GM23338 (cell line): Measurements from ENCODE around the gene FGFR2. TPM values are rescaled to one million over a fixed set of nuclear protein-coding genes. Genes with fewer than 3 reads are reported as not detected.
"Not testable (repeated sequence)": the region's sequence is repeated elsewhere in the genome, so short reads cannot be mapped to it uniquely, and the experiment has no call there.

Source experiments
- ATAC-seq: fragments of 200-7000 bp; cut with Tn5 transposase; 3 replicates; pipeline ENCODE4 v1.9.1; 2020
- DNase-seq: peaks from one replicate; pipeline ENCODE4 v3.0.0-alpha.2; 2015; ENCODE audit warnings: low spot score
- H2AFZ ChIP-seq: fragments of 200-600 bp; sonication (generic); 2 replicates; pipeline ENCODE4 v1.8.0; 2016; ENCODE audit warnings: antibody characterized with exemption, mild to moderate bottlenecking, moderate library complexity
- H3F3A ChIP-seq: fragments of 200-600 bp; sonication (generic); replicated peaks from 2 replicates; pipeline ENCODE4 v1.8.0; 2017; ENCODE audit warnings: antibody characterized with exemption, mixed run types, low read depth
- H3K27ac ChIP-seq: fragments of 200-600 bp; sonication (generic); 2 replicates; pipeline ENCODE4 v1.6.1; 2016; ENCODE audit warnings: low read depth
- H3K27me3 ChIP-seq: fragments of 200-600 bp; sonication (generic); 2 replicates; pipeline ENCODE4 v1.8.0; 2016; ENCODE audit warnings: mild to moderate bottlenecking, mixed run types, moderate library complexity; ENCODE audit not compliant: insufficient read depth
- H3K36me3 ChIP-seq: fragments of 200-600 bp; sonication (generic); 2 replicates; pipeline ENCODE4 v1.8.0; 2016; ENCODE audit warnings: mild to moderate bottlenecking; ENCODE audit not compliant: insufficient read depth
- H3K4me1 ChIP-seq: fragments of 200-600 bp; sonication (generic); 2 replicates; pipeline ENCODE4 v1.8.0; 2016; ENCODE audit warnings: mild to moderate bottlenecking, moderate library complexity; ENCODE audit not compliant: insufficient read depth
- H3K4me2 ChIP-seq: fragments of 200-600 bp; sonication (generic); 2 replicates; pipeline ENCODE4 v1.7.1; 2017; ENCODE audit warnings: mixed run types
- H3K4me3 ChIP-seq: fragments of 200-600 bp; sonication (generic); 2 replicates; pipeline ENCODE4 v1.6.1; 2016; ENCODE audit warnings: mixed run types
- H3K79me2 ChIP-seq: fragments of 200-600 bp; sonication (generic); replicated peaks from 2 replicates; pipeline ENCODE4 v1.8.0; 2017; ENCODE audit warnings: mild to moderate bottlenecking; ENCODE audit not compliant: insufficient read depth
- H3K9me2 ChIP-seq: fragments of 200-600 bp; sonication (generic); 2 replicates; pipeline ENCODE4 v1.8.0; 2017; ENCODE audit not compliant: insufficient read depth
- H4K20me1 ChIP-seq: fragments of 200-600 bp; sonication (generic); replicated peaks from 2 replicates; pipeline ENCODE4 v1.8.0; 2017; ENCODE audit warnings: mild to moderate bottlenecking; ENCODE audit not compliant: insufficient read depth
- H3K27ac Mint-ChIP-seq: 2 replicates; pipeline ENCODE4 v1.8.0; 2020; ENCODE audit warnings: inconsistent platforms, mild to moderate bottlenecking, moderate library complexity, mixed read lengths
- H3K27me3 Mint-ChIP-seq: 3 replicates; pipeline ENCODE4 v1.8.0; 2022; ENCODE audit warnings: low read depth, mild to moderate bottlenecking, moderate library complexity, mixed read lengths, inconsistent platforms; ENCODE audit not compliant: insufficient read depth, poor library complexity
- H3K36me3 Mint-ChIP-seq: 3 replicates; pipeline ENCODE4 v1.8.0; 2021; ENCODE audit warnings: low read depth, mild to moderate bottlenecking, inconsistent platforms, moderate library complexity, mixed read lengths
- H3K4me1 Mint-ChIP-seq: 3 replicates; pipeline ENCODE4 v1.8.0; 2020; ENCODE audit warnings: mild to moderate bottlenecking, inconsistent platforms, mixed read lengths
- H3K4me3 Mint-ChIP-seq: 3 replicates; pipeline ENCODE4 v1.8.0; 2021; ENCODE audit warnings: moderate library complexity, mild to moderate bottlenecking, inconsistent platforms, mixed read lengths
- H3K9me3 Mint-ChIP-seq: 3 replicates; pipeline ENCODE4 v1.8.0; 2020; ENCODE audit warnings: moderate library complexity, mild to moderate bottlenecking, inconsistent platforms, mixed read lengths
- ZNF114 ChIP-seq: fragments of 250-450 bp; sonication (Bioruptor Pico); IDR thresholded peaks from 2 replicates; pipeline ENCODE4 v1.5.0; 2020; ENCODE audit warnings: mild to moderate bottlenecking, moderate library complexity
- polyA plus RNA-seq: library from polyadenylated mRNA; unstranded; fragments of >200 nt; fragmentation: Nextera tagmentation; extraction: Ambion mirVana; gene quantifications from 2 replicates; pipeline ENCODE4 v1.2.1, GENCODE V29; 2016
- total RNA-seq: library from RNA; depleted of rRNA; stranded (reverse); fragments of >200 nt; shearing (Covaris generic); gene quantifications from 2 replicates; pipeline ENCODE4 v1.2.3, GENCODE V29; 2014
- TF ChIP-seq, protein P1 (sequence below): fragments of 250-450 bp; sonication (Bioruptor Pico); IDR thresholded peaks from 2 replicates; pipeline ENCODE4 v1.5.0; 2020; ENCODE audit warnings: mild to moderate bottlenecking, moderate library complexity

Gene FGFR2
- total and polyA plus RNA-seq, 2 experiments from 2014 or later, result 31.1 to 106 TPM

DNA sequence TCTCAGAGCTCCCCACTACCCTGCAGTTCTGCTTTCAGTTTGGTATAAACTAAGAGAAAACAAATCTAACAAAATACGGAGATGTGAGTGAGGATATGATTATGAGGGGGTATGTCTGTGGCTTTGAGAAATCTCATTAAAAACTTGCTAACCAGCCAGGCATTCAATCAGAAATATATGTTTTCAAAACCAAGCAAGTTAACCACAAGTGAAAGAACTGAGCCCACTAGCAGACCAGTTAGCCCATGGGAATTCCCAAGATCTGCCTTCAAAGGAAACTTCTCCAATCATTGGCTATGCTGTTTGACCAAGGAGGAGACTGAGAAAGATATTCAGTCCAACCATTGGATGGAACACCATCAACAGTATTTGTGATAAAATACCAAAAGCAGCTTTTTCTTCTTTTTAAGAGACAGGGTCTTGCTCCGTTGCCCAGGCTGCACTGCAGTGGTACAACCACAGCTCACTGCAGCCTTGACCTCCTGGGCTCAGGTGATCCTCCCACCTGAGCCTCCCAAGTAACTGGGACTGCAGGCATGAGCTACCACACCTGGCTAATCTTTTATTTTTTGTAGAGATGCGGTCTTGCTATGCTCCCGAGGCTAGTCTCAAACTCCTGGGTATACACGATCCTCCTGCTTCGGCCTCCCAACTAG lies 41.2 kb downstream of the FGFR2 start (continued):
- TF ChIP-seq, protein P1, sequence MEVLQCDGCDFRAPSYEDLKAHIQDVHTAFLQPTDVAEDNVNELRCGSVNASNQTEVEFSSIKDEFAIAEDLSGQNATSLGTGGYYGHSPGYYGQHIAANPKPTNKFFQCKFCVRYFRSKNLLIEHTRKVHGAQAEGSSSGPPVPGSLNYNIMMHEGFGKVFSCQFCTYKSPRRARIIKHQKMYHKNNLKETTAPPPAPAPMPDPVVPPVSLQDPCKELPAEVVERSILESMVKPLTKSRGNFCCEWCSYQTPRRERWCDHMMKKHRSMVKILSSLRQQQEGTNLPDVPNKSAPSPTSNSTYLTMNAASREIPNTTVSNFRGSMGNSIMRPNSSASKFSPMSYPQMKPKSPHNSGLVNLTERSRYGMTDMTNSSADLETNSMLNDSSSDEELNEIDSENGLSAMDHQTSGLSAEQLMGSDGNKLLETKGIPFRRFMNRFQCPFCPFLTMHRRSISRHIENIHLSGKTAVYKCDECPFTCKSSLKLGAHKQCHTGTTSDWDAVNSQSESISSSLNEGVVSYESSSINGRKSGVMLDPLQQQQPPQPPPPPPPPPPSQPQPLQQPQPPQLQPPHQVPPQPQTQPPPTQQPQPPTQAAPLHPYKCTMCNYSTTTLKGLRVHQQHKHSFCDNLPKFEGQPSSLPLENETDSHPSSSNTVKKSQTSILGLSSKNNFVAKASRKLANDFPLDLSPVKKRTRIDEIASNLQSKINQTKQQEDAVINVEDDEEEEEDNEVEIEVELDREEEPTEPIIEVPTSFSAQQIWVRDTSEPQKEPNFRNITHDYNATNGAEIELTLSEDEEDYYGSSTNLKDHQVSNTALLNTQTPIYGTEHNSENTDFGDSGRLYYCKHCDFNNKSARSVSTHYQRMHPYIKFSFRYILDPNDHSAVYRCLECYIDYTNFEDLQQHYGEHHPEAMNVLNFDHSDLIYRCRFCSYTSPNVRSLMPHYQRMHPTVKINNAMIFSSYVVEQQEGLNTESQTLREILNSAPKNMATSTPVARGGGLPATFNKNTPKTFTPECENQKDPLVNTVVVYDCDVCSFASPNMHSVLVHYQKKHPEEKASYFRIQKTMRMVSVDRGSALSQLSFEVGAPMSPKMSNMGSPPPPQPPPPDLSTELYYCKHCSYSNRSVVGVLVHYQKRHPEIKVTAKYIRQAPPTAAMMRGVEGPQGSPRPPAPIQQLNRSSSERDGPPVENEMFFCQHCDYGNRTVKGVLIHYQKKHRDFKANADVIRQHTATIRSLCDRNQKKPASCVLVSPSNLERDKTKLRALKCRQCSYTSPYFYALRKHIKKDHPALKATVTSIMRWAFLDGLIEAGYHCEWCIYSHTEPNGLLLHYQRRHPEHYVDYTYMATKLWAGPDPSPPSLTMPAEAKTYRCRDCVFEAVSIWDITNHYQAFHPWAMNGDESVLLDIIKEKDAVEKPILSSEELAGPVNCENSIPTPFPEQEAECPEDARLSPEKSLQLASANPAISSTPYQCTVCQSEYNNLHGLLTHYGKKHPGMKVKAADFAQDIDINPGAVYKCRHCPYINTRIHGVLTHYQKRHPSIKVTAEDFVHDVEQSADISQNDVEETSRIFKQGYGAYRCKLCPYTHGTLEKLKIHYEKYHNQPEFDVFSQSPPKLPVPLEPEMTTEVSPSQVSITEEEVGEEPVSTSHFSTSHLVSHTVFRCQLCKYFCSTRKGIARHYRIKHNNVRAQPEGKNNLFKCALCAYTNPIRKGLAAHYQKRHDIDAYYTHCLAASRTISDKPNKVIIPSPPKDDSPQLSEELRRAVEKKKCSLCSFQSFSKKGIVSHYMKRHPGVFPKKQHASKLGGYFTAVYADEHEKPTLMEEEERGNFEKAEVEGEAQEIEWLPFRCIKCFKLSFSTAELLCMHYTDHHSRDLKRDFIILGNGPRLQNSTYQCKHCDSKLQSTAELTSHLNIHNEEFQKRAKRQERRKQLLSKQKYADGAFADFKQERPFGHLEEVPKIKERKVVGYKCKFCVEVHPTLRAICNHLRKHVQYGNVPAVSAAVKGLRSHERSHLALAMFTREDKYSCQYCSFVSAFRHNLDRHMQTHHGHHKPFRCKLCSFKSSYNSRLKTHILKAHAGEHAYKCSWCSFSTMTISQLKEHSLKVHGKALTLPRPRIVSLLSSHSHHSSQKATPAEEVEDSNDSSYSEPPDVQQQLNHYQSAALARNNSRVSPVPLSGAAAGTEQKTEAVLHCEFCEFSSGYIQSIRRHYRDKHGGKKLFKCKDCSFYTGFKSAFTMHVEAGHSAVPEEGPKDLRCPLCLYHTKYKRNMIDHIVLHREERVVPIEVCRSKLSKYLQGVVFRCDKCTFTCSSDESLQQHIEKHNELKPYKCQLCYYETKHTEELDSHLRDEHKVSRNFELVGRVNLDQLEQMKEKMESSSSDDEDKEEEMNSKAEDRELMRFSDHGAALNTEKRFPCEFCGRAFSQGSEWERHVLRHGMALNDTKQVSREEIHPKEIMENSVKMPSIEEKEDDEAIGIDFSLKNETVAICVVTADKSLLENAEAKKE (CRISPR knock-in tag), result no peak
- TF ChIP-seq ZNF114 (CRISPR knock-in tag), result no peak

DNA sequence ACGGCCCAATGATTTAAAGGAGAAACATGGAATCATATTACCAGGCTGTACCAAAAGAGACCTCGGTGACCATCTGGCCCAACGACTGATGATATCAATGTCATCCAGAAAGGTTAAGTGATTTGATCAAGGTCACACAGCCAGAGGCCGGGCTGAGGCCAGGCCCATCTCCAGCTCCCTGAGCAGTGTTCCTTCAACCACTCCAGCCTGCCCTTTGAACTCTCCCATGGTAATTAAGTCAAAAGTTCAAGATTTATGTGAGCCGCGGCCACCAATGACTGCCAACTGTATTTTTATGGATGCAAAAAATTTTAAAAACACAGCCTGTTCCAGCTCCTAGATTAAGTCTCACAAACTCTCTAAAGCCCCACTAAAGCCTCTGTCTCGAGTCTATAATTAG lies 41.8 kb downstream of the FGFR2 start:
- Mint-ChIP-seq H3K36me3 (peaks cover 41% of the 10 kb centered on the region), H3K4me3 (no peak overlapping the region), H3K27me3 (peaks cover 3% of the 10 kb centered on the region), H3K9me3 (0 out of 3 replicates have a peak, but pooled peaks cover 2% of the 10 kb centered on the region), H3K4me1 (peaks cover 68% of the 10 kb centered on the region), H3K27ac (no peak overlapping the region)
- Histone ChIP-seq H3K36me3 (peaks cover 5% of the 10 kb centered on the region), H3K4me2 (no peak overlapping the region), H3K27me3 (no peaks in the 10 kb centered on the region), H4K20me1 (peaks cover 51% of the 10 kb centered on the region), H3K9me2 (no peaks in the 10 kb centered on the region), H3K4me3 (no peak overlapping the region), H3K79me2 (peaks cover 99% of the 10 kb centered on the region), H3F3A (0 out of 2 replicates have a peak, but pooled peaks cover 4% of the 10 kb centered on the region), H3K27ac (no peak overlapping the region), H3K4me1 (peaks cover 52% of the 10 kb centered on the region), H2AFZ (no peak overlapping the region)
- no peak for DNase-seq
- TF ChIP-seq ZNF114 (CRISPR knock-in tag), result no peak
- ATAC-seq, result no peak

DNA sequence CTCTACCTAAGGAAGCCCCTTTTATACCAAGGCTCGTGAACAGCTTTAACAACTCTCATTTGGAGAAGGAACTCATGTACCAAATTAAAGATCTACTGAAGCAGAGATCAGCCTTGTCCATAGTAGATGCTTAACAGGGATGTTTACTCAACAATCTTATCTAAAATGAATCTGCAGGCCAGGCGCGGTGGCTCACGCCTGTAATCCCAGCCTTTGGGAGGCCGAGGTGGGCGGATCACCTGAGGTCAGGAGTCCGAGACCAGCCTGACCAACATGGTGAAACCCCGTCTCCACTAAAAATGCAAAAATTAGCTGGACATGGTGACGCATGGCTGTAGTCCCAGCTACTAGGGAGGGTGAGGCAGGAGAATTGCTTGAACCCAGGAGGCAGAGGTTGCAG lies 43.3 kb downstream of the FGFR2 start:
- not testable (repeated sequence) for ATAC-seq, H2AFZ ChIP-seq, H3K4me3 ChIP-seq, H3F3A ChIP-seq, DNase-seq, H3K4me2 ChIP-seq, H3K27me3 ChIP-seq, H3K9me2 ChIP-seq, H3K27me3 Mint-ChIP-seq, H3K27ac Mint-ChIP-seq, H3K4me3 Mint-ChIP-seq
- Histone ChIP-seq H3K4me1 (peaks cover 46% of the 10 kb centered on the region), H3K79me2 (peaks cover 99% of the 10 kb centered on the region), H3K36me3 (peaks cover 16% of the 10 kb centered on the region), H4K20me1 (peaks cover 45% of the 10 kb centered on the region), H3K27ac (peak overlapping the region; percentile 59)
- Mint-ChIP-seq H3K4me1 (peaks cover 66% of the 10 kb centered on the region), H3K9me3 (peaks cover 12% of the 10 kb centered on the region; the same call in 2 of the 3 replicates), H3K36me3 (peaks cover 45% of the 10 kb centered on the region)
